DND-41 (cell line): Measurements from ENCODE around the gene NRL.

Source experiments
- ATAC-seq: fragments of 200-7000 bp; cut with Tn5 transposase; 3 replicates; pipeline ENCODE4 v1.9.1; 2021; ENCODE audit warnings: low read depth; ENCODE audit not compliant: insufficient read depth
- DNase-seq: peaks from one replicate; pipeline ENCODE4 v3.0.0-alpha.2; 2020
- H2AFZ ChIP-seq: 2 replicates; pipeline ENCODE4 v1.6.0; 2012; ENCODE audit warnings: low read depth, low read length
- H3K27ac ChIP-seq: 2 replicates; pipeline ENCODE4 v1.5.1; 2012; ENCODE audit warnings: low read length, inconsistent platforms
- H3K27me3 ChIP-seq: fragments of 200-600 bp; sonication (generic); 2 replicates; pipeline ENCODE4 v1.6.0; 2012; ENCODE audit warnings: low read length, mild to moderate bottlenecking, inconsistent platforms; ENCODE audit not compliant: insufficient read depth, poor library complexity
- H3K36me3 ChIP-seq: 2 replicates; pipeline ENCODE4 v1.5.1; 2012; ENCODE audit warnings: low read length, inconsistent platforms; ENCODE audit not compliant: insufficient read depth
- H3K4me1 ChIP-seq: 2 replicates; pipeline ENCODE4 v1.5.1; 2012; ENCODE audit warnings: mild to moderate bottlenecking, low read length; ENCODE audit not compliant: insufficient read depth
- H3K4me2 ChIP-seq: 2 replicates; pipeline ENCODE4 v1.6.0; 2012; ENCODE audit warnings: mild to moderate bottlenecking, moderate library complexity, low read length, inconsistent platforms; ENCODE audit not compliant: insufficient read depth
- H3K4me3 ChIP-seq, 2 experiments: fragments of 200-600 bp in 1 of 2; shearing (Covaris generic) in 1 of 2; 2 replicates each; pipeline ENCODE4 v1.5.1; 2012 to 2016; ENCODE audit warnings: inconsistent platforms in 2 of 2, low read length in 2 of 2, mild to moderate bottlenecking in 2 of 2, low read depth in 1 of 2, moderate library complexity in 1 of 2
- H3K79me2 ChIP-seq: 2 replicates; pipeline ENCODE4 v1.6.0; 2012; ENCODE audit warnings: low read length, inconsistent platforms; ENCODE audit not compliant: insufficient read depth
- H3K9ac ChIP-seq: 2 replicates; pipeline ENCODE4 v1.6.0; 2012; ENCODE audit warnings: low read depth, mild to moderate bottlenecking, inconsistent platforms, low read length, moderate library complexity
- H3K9me3 ChIP-seq: 2 replicates; pipeline ENCODE4 v1.5.1; 2012; ENCODE audit warnings: low read length, moderate library complexity, mild to moderate bottlenecking, inconsistent platforms; ENCODE audit not compliant: insufficient read depth, severe bottlenecking
- H4K20me1 ChIP-seq: 2 replicates; pipeline ENCODE4 v1.6.0; 2012; ENCODE audit warnings: low read length; ENCODE audit not compliant: insufficient read depth
- CTCF ChIP-seq: IDR thresholded peaks from 2 replicates; pipeline ENCODE4 v1.5.1; 2012; ENCODE audit warnings: borderline replicate concordance, low read length, moderate library complexity, mild to moderate bottlenecking; ENCODE audit not compliant: poor library complexity, severe bottlenecking; ENCODE audit errors: extremely low read depth
- EZH2 ChIP-seq: IDR thresholded peaks from 3 replicates; pipeline ENCODE4 v1.6.1; 2012; ENCODE audit warnings: borderline replicate concordance, low read depth, mild to moderate bottlenecking, moderate library complexity, low read length, inconsistent platforms; ENCODE audit not compliant: severe bottlenecking

The NRL gene

GRCh38 chr14:24069411-24069735 is 45.4 kb downstream of the NRL start:
- Histone ChIP-seq H3K27ac (no peak overlapping the region), H4K20me1 (no peaks in the 10 kb centered on the region), H3K79me2 (no peaks in the 10 kb centered on the region), H3K9ac (no peak overlapping the region), H3K36me3 (no peaks in the 10 kb centered on the region), H2AFZ (no peak overlapping the region), H3K4me3 (no peak overlapping the region), H3K4me1 (no peaks in the 10 kb centered on the region), H3K9me3 (no peaks in the 10 kb centered on the region), H3K27me3 (no peaks in the 10 kb centered on the region), H3K4me2 (no peak overlapping the region)
- no peak for ATAC-seq
- DNase-seq: no peak
- TF ChIP-seq CTCF: no peak
- TF ChIP-seq EZH2: no peak

GRCh38 chr14:24068711-24069410 is 45.9 kb downstream of the NRL start:
- Histone ChIP-seq H2AFZ (no peak overlapping the region), H3K27ac (no peak overlapping the region), H3K4me2 (no peak overlapping the region), H3K4me1 (no peaks in the 10 kb centered on the region), H3K79me2 (no peaks in the 10 kb centered on the region), H3K27me3 (no peaks in the 10 kb centered on the region), H3K4me3 (no peak overlapping the region), H3K9me3 (no peaks in the 10 kb centered on the region), H3K36me3 (no peaks in the 10 kb centered on the region), H4K20me1 (no peaks in the 10 kb centered on the region), H3K9ac (no peak overlapping the region)
- ATAC-seq (no peak), DNase-seq (no peak)
- no peak for TF ChIP-seq CTCF
- no peak for TF ChIP-seq EZH2

GRCh38 chr14:24067133-24068082 is 47.3 kb downstream of the NRL start:
- no peak for DNase-seq
- Histone ChIP-seq H3K27ac (no peak overlapping the region), H4K20me1 (no peaks in the 10 kb centered on the region), H3K9me3 (no peaks in the 10 kb centered on the region), H3K79me2 (no peaks in the 10 kb centered on the region), H3K36me3 (no peaks in the 10 kb centered on the region), H3K4me1 (no peaks in the 10 kb centered on the region), H3K4me3 (no peak overlapping the region), H3K9ac (no peak overlapping the region), H3K4me2 (no peak overlapping the region), H3K27me3 (no peaks in the 10 kb centered on the region), H2AFZ (no peak overlapping the region)
- ATAC-seq: no peak
- TF ChIP-seq EZH2: no peak
- no peak for TF ChIP-seq CTCF
